Omental fat pad (tissue), 4 donors: Measurements from ENCODE around the gene ETV5. TPM values are rescaled to one million over a fixed set of nuclear protein-coding genes. Genes with fewer than 3 reads are reported as not detected.

Experiments
- ATAC-seq: fragments of 150-250 bp; one replicate; pipeline ENCODE4 v1.9.1; 2016; ENCODE audit warnings: mild to moderate bottlenecking, moderate library complexity; ENCODE audit not compliant: low FRiP score
- DNase-seq: peaks from one replicate; pipeline ENCODE4 v3.0.0-alpha.2; 2019; ENCODE audit warnings: low spot score
- total RNA-seq, 4 donors: library from RNA; depleted of rRNA; stranded (reverse); fragments of >200 nt; gene quantifications; one replicate each; pipeline ENCODE4 v1.1.0, GENCODE V29; 2016
- TF ChIP-seq, protein P1 (sequence below), 3 donors: fragments of 450-650 bp; IDR thresholded peaks; one replicate each; pipeline ENCODE4 v1.5.1; 2016 to 2017; ENCODE audit warnings: antibody characterized with exemption in 3 of 3, mild to moderate bottlenecking in 3 of 3, moderate library complexity in 2 of 3

ETV5 gene
- total RNA-seq, 4 donors from 2014 or later, result 10.3 to 23.3 (median 14.5) TPM

DNA sequence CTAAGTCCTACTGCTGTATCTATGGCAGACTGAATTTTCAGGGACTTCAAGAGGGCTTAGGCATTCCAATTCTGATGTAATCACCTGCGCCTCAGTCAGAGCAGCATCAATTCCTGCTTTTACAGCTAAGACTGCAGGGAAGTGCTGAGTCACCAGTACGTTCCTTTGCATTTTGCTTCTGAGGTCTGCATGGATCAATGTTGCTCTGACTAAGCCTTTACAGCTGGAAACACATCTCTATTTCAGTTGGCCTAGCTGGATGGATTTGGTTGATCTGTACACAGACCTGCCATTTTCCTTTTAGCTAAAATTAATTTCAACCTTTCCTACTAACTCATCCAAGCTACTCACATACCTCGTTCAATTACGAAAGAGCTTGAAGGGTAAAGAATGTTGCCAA lies 51.3 kb downstream of the ETV5 start:
- TF ChIP-seq, protein P1, sequence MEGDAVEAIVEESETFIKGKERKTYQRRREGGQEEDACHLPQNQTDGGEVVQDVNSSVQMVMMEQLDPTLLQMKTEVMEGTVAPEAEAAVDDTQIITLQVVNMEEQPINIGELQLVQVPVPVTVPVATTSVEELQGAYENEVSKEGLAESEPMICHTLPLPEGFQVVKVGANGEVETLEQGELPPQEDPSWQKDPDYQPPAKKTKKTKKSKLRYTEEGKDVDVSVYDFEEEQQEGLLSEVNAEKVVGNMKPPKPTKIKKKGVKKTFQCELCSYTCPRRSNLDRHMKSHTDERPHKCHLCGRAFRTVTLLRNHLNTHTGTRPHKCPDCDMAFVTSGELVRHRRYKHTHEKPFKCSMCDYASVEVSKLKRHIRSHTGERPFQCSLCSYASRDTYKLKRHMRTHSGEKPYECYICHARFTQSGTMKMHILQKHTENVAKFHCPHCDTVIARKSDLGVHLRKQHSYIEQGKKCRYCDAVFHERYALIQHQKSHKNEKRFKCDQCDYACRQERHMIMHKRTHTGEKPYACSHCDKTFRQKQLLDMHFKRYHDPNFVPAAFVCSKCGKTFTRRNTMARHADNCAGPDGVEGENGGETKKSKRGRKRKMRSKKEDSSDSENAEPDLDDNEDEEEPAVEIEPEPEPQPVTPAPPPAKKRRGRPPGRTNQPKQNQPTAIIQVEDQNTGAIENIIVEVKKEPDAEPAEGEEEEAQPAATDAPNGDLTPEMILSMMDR (IDR thresholded peaks at IDR 0.05), result no peak
- DNase-seq, result no peak
- peak; percentile 49 for ATAC-seq

DNA sequence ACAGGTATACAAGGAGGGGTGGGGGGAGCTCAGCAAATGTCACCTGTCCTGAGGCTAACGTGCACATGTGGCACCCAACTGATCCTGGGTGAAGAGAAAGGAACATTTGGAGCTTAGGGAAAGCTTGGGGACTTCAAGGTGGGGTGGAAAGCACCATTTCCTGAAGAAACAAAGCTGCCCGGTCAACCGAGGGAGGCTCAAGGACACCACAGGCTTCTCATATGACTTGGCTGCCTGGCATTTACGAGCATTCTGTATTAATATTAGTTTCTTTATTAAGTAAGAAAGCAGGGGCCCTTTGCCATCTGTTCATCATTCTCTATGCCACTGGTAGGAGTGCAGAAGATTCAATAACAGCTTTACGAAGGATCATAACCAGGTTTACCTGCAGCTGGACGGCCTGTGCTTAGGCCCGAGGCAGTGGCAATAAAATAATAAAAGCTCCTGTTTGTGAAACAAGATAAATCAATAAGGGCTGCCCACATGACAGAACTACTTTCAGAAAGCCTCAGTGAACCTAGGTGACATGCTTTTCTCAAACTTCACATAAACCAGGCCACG lies 54.0 kb downstream of the ETV5 start:
- no peak for DNase-seq
- ATAC-seq, result no peak
- TF ChIP-seq, protein P1 (IDR thresholded peaks at IDR 0.05), result no peak

DNA sequence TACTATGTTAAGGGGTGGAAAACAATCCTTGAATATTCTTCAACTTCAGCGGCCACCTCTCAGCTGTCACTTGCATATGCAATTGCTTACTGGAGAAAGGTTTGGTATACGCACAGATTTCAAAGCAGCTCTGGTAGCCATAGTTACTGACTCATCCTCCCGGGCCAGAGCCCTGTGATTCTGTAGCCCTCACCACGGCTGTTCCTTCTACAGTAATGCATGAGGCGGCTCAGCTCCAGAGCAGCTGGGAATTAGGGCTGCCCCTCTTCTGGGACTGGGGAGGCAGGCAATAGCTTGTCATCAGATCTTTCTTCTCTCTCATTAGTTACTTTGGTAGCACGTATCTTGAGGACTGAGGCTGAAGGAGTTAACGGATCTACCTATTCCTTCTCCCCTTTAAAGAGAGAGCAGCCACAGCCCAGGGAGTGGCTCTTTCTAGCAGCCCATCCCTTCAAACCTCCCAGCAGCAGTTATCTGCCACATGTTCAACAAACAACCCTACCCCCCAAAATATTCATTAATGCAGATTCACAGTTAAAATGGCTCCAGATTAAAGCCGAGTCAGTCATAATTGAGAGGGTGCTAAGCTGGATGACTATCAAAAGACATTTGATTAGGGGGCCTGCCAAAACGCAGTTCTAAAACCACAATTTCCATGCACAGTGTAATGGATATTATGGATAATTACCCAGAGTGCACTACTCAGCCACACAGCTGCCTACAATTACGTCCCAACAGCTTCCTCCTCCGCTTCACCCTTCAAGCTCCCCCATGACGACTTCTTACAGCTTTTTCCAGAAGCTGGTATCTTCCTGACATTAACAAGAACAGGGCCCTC lies 54.7 kb downstream of the ETV5 start:
- no peak for ATAC-seq
- DNase-seq, result no peak
- TF ChIP-seq, protein P1 (IDR thresholded peaks at IDR 0.05), result no peak

DNA sequence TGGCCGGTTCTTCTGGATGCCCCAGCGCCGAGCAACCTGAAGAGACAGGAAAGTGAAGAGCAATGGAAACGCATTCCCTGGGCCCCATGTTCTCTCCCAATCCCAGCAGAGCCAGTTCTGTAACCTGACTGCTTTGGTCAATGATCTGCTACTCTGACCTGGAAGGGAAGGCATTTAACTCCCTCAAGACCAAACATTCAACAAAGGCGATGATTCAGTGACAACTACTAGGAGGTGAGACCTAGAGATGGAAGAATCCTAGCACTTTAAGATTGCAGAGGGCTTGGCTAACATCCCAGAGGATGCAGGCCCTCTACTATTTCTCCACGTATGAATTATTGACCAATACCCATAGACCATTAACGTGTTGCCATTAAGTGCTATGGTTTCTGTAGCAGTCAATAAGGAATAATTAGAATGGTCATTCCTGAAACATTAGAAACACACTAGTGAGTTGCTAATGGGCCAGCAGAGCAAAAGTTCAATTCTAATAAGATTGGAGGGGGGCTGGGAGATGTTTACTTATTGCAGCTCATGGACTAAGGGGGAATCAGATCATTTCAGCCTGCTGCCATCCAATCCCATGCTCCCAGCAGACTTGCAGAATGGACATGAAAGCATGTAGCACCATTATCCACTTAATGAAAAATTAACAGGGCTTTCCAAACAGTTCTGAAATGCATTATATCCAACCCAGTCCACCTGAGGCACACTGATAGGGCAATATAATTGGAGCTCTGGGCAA lies 56.6 kb downstream of the ETV5 start:
- TF ChIP-seq, protein P1 (IDR thresholded peaks at IDR 0.05), result no peak
- no peak for ATAC-seq
- DNase-seq, result no peak

DNA sequence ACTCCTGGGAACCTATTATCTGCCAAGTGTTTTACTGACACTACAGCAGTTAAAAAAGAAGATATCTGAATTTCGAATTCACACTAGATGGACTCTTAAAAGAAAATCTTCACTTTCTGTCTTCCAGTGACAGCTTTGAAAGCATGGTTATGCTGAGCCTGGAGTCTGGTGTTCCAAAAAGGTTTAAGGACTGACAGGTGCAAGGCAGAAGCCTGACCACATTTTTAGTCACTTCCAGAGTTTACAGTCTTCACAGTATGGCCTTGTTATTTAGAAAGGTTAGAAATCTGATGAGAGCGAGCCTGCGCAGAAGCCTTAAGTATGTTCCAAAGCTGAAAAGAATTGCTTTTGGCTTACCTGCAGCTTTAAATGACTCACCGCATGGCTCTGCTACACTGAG lies 59.9 kb downstream of the ETV5 start:
- TF ChIP-seq, protein P1 (IDR thresholded peaks at IDR 0.05), result no peak
- ATAC-seq (no peak), DNase-seq (no peak)

DNA sequence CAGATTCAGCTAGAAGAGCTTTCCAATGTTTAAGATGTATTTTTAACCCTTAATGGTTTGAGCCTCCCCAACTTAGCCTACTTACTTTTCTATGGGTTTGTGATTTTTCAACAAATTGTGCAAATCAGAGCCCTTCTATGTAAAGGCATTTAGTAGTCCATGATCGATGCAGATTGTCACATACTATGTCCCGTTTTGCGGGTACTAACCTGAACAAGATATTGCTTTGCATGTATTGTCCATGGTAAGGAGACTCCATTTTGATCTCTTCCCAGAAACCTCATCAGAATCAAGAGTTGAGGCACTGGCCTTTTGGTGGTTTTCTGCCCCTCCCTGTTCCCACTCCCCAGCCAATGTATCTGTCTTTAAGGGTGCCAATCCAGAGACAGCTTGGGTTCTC lies 60.8 kb downstream of the ETV5 start:
- TF ChIP-seq, protein P1 (IDR thresholded peaks at IDR 0.05), result no peak
- DNase-seq, result no peak

More for the DNA sequence above, 60.8 kb downstream of the ETV5 start:
- no peak for ATAC-seq
